GM23248 (cell line): ENCODE measurements around the gene CMTR1. TPM values are rescaled to one million over a fixed set of nuclear protein-coding genes. Genes with fewer than 3 reads are reported as not detected.

Experiments
- DNase-seq: peaks from one replicate; pipeline ENCODE4 v3.0.0-alpha.2; 2015
- H2AFZ ChIP-seq: fragments of 200-600 bp; sonication (generic); 2 replicates; pipeline ENCODE4 v1.6.1; 2016; ENCODE audit warnings: antibody characterized with exemption
- H3F3A ChIP-seq: fragments of 200-600 bp; sonication (generic); 2 replicates; pipeline ENCODE4 v1.6.1; 2016; ENCODE audit warnings: mild to moderate bottlenecking, antibody characterized with exemption, mixed run types; ENCODE audit not compliant: insufficient read depth
- H3K27ac ChIP-seq: fragments of 200-600 bp; sonication (generic); 2 replicates; pipeline ENCODE4 v1.5.1; 2016; ENCODE audit warnings: mild to moderate bottlenecking
- H3K27me3 ChIP-seq: fragments of 200-600 bp; sonication (generic); replicated peaks from 2 replicates; pipeline ENCODE4 v1.6.1; 2016; ENCODE audit warnings: mild to moderate bottlenecking; ENCODE audit not compliant: insufficient read depth
- H3K36me3 ChIP-seq: fragments of 200-600 bp; sonication (generic); 2 replicates; pipeline ENCODE4 v1.6.1; 2016; ENCODE audit warnings: low read depth, mild to moderate bottlenecking
- H3K4me1 ChIP-seq: fragments of 200-600 bp; sonication (generic); 2 replicates; pipeline ENCODE4 v1.6.1; 2016; ENCODE audit warnings: mild to moderate bottlenecking; ENCODE audit not compliant: insufficient read depth
- H3K4me2 ChIP-seq: fragments of 200-600 bp; sonication (generic); one replicate; pipeline ENCODE4 v1.6.1; 2016; ENCODE audit warnings: mild to moderate bottlenecking; ENCODE audit not compliant: unreplicated experiment
- H3K4me3 ChIP-seq: fragments of 200-600 bp; sonication (generic); 2 replicates; pipeline ENCODE4 v1.5.1; 2016; ENCODE audit warnings: mild to moderate bottlenecking
- H3K79me2 ChIP-seq: fragments of 200-600 bp; sonication (generic); 2 replicates; pipeline ENCODE4 v1.6.1; 2016; ENCODE audit warnings: mild to moderate bottlenecking; ENCODE audit not compliant: insufficient read depth
- H3K9ac ChIP-seq: fragments of 200-600 bp; sonication (generic); 2 replicates; pipeline ENCODE4 v1.6.1; 2016; ENCODE audit warnings: mild to moderate bottlenecking
- H3K9me2 ChIP-seq: fragments of 200-600 bp; sonication (generic); 2 replicates; pipeline ENCODE4 v1.6.1; 2016; ENCODE audit warnings: mixed run types, mild to moderate bottlenecking, moderate library complexity; ENCODE audit not compliant: insufficient read depth
- H3K9me3 ChIP-seq: fragments of 200-600 bp; sonication (generic); one replicate; pipeline ENCODE4 v1.6.1; 2017; ENCODE audit warnings: low read depth
- H4K20me1 ChIP-seq: fragments of 200-600 bp; sonication (generic); 2 replicates; pipeline ENCODE4 v1.6.0; 2016; ENCODE audit not compliant: insufficient read depth
- EZH2 ChIP-seq: fragments of 200-600 bp; sonication (generic); IDR thresholded peaks from 2 replicates; pipeline ENCODE4 v1.6.1; 2018; ENCODE audit warnings: antibody characterized with exemption, mild to moderate bottlenecking; ENCODE audit not compliant: insufficient read depth, poor library complexity, severe bottlenecking
- EZH2phosphoT487 ChIP-seq: fragments of 200-600 bp; sonication (generic); IDR thresholded peaks from 2 replicates; pipeline ENCODE4 v1.6.1; 2018; ENCODE audit warnings: antibody characterized with exemption, moderate library complexity, mild to moderate bottlenecking, low read depth; ENCODE audit not compliant: insufficient read depth
- WGBS, 2 experiments: methylation state at CpG; one replicate each; pipeline ENCODE4 v1.1.6; 2015 to 2017; ENCODE audit warnings: low lambda C conversion rate in 2 of 2, low coverage in 1 of 2; ENCODE audit errors: missing lambda C conversion rate in 2 of 2; 5-methylcytosine and 5-hydroxymethylcytosine counted together
- in situ Hi-C: fragments of 300-500 bp; cut with MboI; formaldehyde crosslinking; loops from 2 replicates; pipeline ENCODE4 v1.15.0; 2020
- polyA plus RNA-seq: library from polyadenylated mRNA; unstranded; fragments of >200 nt; fragmentation: Nextera tagmentation; extraction: Ambion mirVana; gene quantifications from 2 replicates; pipeline ENCODE4 v1.2.1, GENCODE V29; 2016
- total RNA-seq: library from RNA; depleted of rRNA; stranded (reverse); fragments of >200 nt; shearing (Covaris generic); gene quantifications from 2 replicates; pipeline ENCODE4 v1.2.3, GENCODE V29; 2014

The CMTR1 gene
- total and polyA plus RNA-seq, 2 experiments from 2014 or later: 16.1 to 46.3 TPM

- no peak overlapping the region for H3K9ac ChIP-seq
- no peak overlapping the region for H3K4me3 ChIP-seq
- 68 to 72% methylated on average over 18 of the region's 18 CpGs for WGBS, 2 experiments
- H3K27ac ChIP-seq: no peak overlapping the region
- H3K36me3 ChIP-seq: no peaks in the 10 kb centered on the region
- H2AFZ ChIP-seq: no peak overlapping the region
- H3K79me2 ChIP-seq: no peaks in the 10 kb centered on the region
- H3F3A ChIP-seq: no peaks in the 10 kb centered on the region
- H3K9me2 ChIP-seq: no peaks in the 10 kb centered on the region
- no peaks in the 10 kb centered on the region for H4K20me1 ChIP-seq
- no peak for TF ChIP-seq EZH2phosphoT487
- no peak for TF ChIP-seq EZH2
- H3K27me3 ChIP-seq: peaks cover 24% of the 10 kb centered on the region
- H3K9me3 ChIP-seq: no peaks in the 10 kb centered on the region
- in situ Hi-C loops: no loop called here
- no peak for DNase-seq
- H3K4me2 ChIP-seq: no peak overlapping the region
- no peaks in the 10 kb centered on the region for H3K4me1 ChIP-seq
Measured at GRCh38 chr6:37516076-37516919, 83.3 kb downstream of the CMTR1 start.

GRCh38 chr6:37516920-37517405 is 83.9 kb downstream of the CMTR1 start:
- no peaks in the 10 kb centered on the region for H4K20me1 ChIP-seq
- no peak overlapping the region for H3K4me3 ChIP-seq
- H3K36me3 ChIP-seq: no peaks in the 10 kb centered on the region
- H3K9ac ChIP-seq: no peak overlapping the region
- no peak overlapping the region for H2AFZ ChIP-seq
- in situ Hi-C loops: no loop called here
- H3K4me2 ChIP-seq: no peak overlapping the region
- peaks cover 19% of the 10 kb centered on the region for H3K27me3 ChIP-seq
- H3F3A ChIP-seq: no peaks in the 10 kb centered on the region
- no peaks in the 10 kb centered on the region for H3K9me2 ChIP-seq
- WGBS, 2 experiments: 54 to 66% methylated on average over 16 of the region's 16 CpGs
- no peak for TF ChIP-seq EZH2
- H3K27ac ChIP-seq: no peak overlapping the region
- no peaks in the 10 kb centered on the region for H3K9me3 ChIP-seq
- H3K79me2 ChIP-seq: no peaks in the 10 kb centered on the region
- DNase-seq: no peak
- no peaks in the 10 kb centered on the region for H3K4me1 ChIP-seq

GRCh38 chr6:37517411-37517812 is 84.4 kb downstream of the CMTR1 start:
- H3K36me3 ChIP-seq: no peaks in the 10 kb centered on the region
- H3K4me2 ChIP-seq: no peak overlapping the region
- H3F3A ChIP-seq: no peaks in the 10 kb centered on the region
- in situ Hi-C loops: no loop called here
- no peaks in the 10 kb centered on the region for H4K20me1 ChIP-seq
- H3K27ac ChIP-seq: no peak overlapping the region
- H3K9me2 ChIP-seq: no peaks in the 10 kb centered on the region
- WGBS, 2 experiments: 22 to 27% methylated on average over 11 of the region's 11 CpGs
- no peaks in the 10 kb centered on the region for H3K9me3 ChIP-seq
- no peak for TF ChIP-seq EZH2
- TF ChIP-seq EZH2phosphoT487: no peak
- peaks cover 20% of the 10 kb centered on the region for H3K27me3 ChIP-seq
- no peaks in the 10 kb centered on the region for H3K4me1 ChIP-seq
- H2AFZ ChIP-seq: no peak overlapping the region
- no peak overlapping the region for H3K9ac ChIP-seq
- no peaks in the 10 kb centered on the region for H3K79me2 ChIP-seq
- H3K4me3 ChIP-seq: no peak overlapping the region
- DNase-seq: peak; percentile 61

DNA sequence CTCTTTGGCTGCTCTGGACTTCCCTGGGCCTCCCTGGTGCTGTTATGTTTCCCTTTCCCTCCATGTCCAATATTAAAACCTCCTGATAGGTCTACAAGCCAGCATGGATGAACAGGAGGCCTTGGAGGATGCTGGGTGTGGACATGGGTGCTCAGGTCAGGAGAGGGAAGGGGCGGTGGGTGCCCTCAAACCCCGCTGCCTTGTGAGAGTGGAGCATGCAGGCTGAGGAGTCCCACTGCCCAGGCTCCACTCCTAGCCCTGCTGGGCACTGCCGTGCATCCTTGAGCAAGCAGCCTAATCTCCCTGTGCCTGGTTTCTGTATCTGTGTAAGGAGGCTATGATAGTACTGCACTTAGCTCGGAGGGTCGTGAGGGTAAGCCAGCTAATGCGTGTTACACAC is 85.1 kb downstream of the CMTR1 start:
- Histone ChIP-seq H3K9me3 (no peaks in the 10 kb centered on the region), H3K36me3 (no peaks in the 10 kb centered on the region), H3K79me2 (no peaks in the 10 kb centered on the region), H2AFZ (no peak overlapping the region), H3K9ac (no peak overlapping the region), H3F3A (no peaks in the 10 kb centered on the region), H3K4me1 (no peaks in the 10 kb centered on the region), H4K20me1 (no peaks in the 10 kb centered on the region), H3K4me3 (no peak overlapping the region), H3K27me3 (peaks cover 14% of the 10 kb centered on the region), H3K4me2 (no peak overlapping the region), H3K27ac (no peak overlapping the region), H3K9me2 (no peaks in the 10 kb centered on the region)
- 77 to 81% methylated on average over 6 of the region's 6 CpGs for WGBS, 2 experiments
- no peak for DNase-seq
- TF ChIP-seq EZH2phosphoT487: no peak
- in situ Hi-C loops: no loop called here
